ENCODE measurements around the gene MEAK7. TPM values are rescaled to one million over a fixed set of nuclear protein-coding genes. Genes with fewer than 3 reads are reported as not detected.

Gene MEAK7
- total and polyA plus RNA-seq, 12 donors, result 3.6 to 14.1 (median 6.8) TPM

GRCh38 chr16:84524346-84524920 is 20.0 kb upstream of the MEAK7 start:
- no peak for TF ChIP-seq CTCF (IDR thresholded peaks at IDR 0.05)
- TF ChIP-seq POLR2A (IDR thresholded peaks at IDR 0.05), result no peak
- Histone ChIP-seq H3K9me3 (replicated peaks in 1 of 3) (no peaks in the 10 kb centered on the region), H3K4me1 (replicated peaks in 1 of 2) (peaks cover 17 to 18% of the 10 kb centered on the region in 2 donors), H3K4me3 (no peak overlapping the region), H3K27ac (no peak overlapping the region), H3K27me3 (no peaks in the 10 kb centered on the region), H3K36me3 (replicated peaks in 1 of 2) (no peaks in the 10 kb centered on the region)
- intact Hi-C loops (cut with DNase I), result no loop called here
- 87 to 97% (median 93%) methylated on average over 3 to 14 of the region's 14 CpGs for WGBS, 4 donors
- no peak for DNase-seq

- intact Hi-C loops (cut with DNase I), result no loop called here
- H3K36me3 ChIP-seq (replicated peaks in 1 of 2), result no peaks in the 10 kb centered on the region
- 52 to 84% (median 69%) methylated on average over 3 to 4 of the region's 4 CpGs for WGBS, 4 donors
- H3K9me3 ChIP-seq (replicated peaks in 1 of 3), result no peaks in the 10 kb centered on the region
- no peak overlapping the region for H3K4me3 ChIP-seq
- no peak for TF ChIP-seq POLR2A (IDR thresholded peaks at IDR 0.05)
- TF ChIP-seq CTCF (IDR thresholded peaks at IDR 0.05), result no peak
- H3K4me1 ChIP-seq (replicated peaks in 1 of 2), result no peaks in the 10 kb centered on the region
- DNase-seq, result no peak
- H3K27me3 ChIP-seq, result no peaks in the 10 kb centered on the region
- H3K27ac ChIP-seq, result no peak overlapping the region
These were observed 17.0 kb upstream of the MEAK7 start for GRCh38 chr16:84521497-84521770.

GRCh38 chr16:84520725-84521496 is 16.5 kb upstream of the MEAK7 start:
- no peak for TF ChIP-seq CTCF (IDR thresholded peaks at IDR 0.05)
- no peak for TF ChIP-seq POLR2A (IDR thresholded peaks at IDR 0.05)
- Histone ChIP-seq H3K4me3 (no peak overlapping the region), H3K27ac (no peak overlapping the region), H3K4me1 (replicated peaks in 1 of 2) (no peaks in the 10 kb centered on the region), H3K36me3 (replicated peaks in 1 of 2) (no peaks in the 10 kb centered on the region), H3K27me3 (no peaks in the 10 kb centered on the region), H3K9me3 (replicated peaks in 1 of 3) (no peaks in the 10 kb centered on the region)
- DNase-seq, result no peak
- WGBS, 4 donors, result 63 to 78% (median 77%) methylated on average over 11 to 17 of the region's 17 CpGs
- intact Hi-C loops (cut with DNase I), result no loop called here

GRCh38 chr16:84519855-84520254 is 15.4 kb upstream of the MEAK7 start:
- no peaks in the 10 kb centered on the region for H3K36me3 ChIP-seq (replicated peaks in 1 of 2)
- no peak overlapping the region for H3K27ac ChIP-seq
- H3K27me3 ChIP-seq, result no peaks in the 10 kb centered on the region
- intact Hi-C loops (cut with DNase I), result no loop called here
- TF ChIP-seq POLR2A (IDR thresholded peaks at IDR 0.05), result no peak
- no peak for TF ChIP-seq CTCF (IDR thresholded peaks at IDR 0.05)
- H3K4me1 ChIP-seq (replicated peaks in 1 of 2), result no peaks in the 10 kb centered on the region
- no peaks in the 10 kb centered on the region for H3K9me3 ChIP-seq (replicated peaks in 1 of 3)
- 59 to 82% (median 77%) methylated on average over 8 to 11 of the region's 11 CpGs for WGBS, 4 donors
- DNase-seq, result no peak
- H3K4me3 ChIP-seq, result no peak overlapping the region

All from adrenal gland (tissue), 12 donors.